ENCODE data around the gene CEACAM1.

GRCh38 chr19:42488783-42489521, 39.3 kb downstream of the CEACAM1 start:
- TF ChIP-seq EZH2 (IDR thresholded peaks at IDR 0.05) (no peak), CTCF (IDR thresholded peaks at IDR 0.05) (no peak), EZH2phosphoT487 (IDR thresholded peaks at IDR 0.05) (no peak)

Measured in neural progenitor cell (in vitro differentiated cells).